HG02642 (cell line): ENCODE measurements around the gene FASN.
A peak's percentile ranks its signal among the peaks of the same experiment; 100 is the strongest.
"Not testable (repeated sequence)": the region's sequence is repeated elsewhere in the genome, so short reads cannot be mapped to it uniquely, and the experiment has no call there.

Experiments
- ATAC-seq: cut with Tn5 transposase; IDR thresholded peaks from one replicate; pipeline ENCODE4 v1.9.1; 2021; ENCODE audit warnings: mild to moderate bottlenecking; ENCODE audit not compliant: unreplicated experiment, poor library complexity

FASN gene

DNA sequence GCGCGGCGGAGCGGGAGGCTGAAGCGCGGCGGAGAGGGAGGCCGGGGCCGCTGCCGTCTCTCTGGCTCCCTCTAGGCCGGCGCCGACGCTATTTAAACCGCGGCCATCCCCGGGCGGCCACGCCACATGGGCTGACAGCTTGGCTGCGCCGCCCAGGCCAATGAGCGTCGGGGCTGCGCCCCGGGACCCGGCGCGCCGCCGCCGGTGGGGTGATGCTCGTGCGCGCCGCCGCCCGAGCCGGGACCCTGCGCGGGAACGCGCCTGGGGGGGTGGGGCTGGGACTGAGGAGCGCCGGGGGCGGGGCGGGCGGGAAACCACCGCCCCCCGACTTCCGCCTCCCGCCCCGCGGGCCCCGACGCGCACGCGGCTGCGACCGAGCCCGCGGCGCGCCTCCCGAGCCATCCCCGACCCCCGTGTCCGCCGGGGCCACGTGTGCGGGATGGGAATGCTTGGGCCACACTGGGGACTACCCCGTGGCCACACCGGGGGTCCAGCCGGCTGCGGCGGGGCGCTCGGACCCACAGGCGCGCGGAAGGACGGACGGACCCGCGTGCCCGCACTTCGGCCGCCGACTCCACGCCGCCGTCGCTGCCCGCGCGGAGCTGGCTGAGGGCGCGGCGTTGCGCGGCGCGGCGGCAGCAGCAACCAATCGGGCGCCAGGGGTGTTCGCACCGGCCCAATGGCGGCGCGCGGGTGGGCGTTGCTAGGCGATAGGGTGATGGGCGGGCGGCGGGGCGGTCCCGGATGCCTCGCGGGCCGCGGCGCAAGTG is at the start of gene FASN:
TSS of gene FASN (minus strand) at position 68 of the 770 bp plus-strand sequence. CDS start 1,791 bp downstream, outside the sequence.
- peak; percentile 69 for ATAC-seq

DNA sequence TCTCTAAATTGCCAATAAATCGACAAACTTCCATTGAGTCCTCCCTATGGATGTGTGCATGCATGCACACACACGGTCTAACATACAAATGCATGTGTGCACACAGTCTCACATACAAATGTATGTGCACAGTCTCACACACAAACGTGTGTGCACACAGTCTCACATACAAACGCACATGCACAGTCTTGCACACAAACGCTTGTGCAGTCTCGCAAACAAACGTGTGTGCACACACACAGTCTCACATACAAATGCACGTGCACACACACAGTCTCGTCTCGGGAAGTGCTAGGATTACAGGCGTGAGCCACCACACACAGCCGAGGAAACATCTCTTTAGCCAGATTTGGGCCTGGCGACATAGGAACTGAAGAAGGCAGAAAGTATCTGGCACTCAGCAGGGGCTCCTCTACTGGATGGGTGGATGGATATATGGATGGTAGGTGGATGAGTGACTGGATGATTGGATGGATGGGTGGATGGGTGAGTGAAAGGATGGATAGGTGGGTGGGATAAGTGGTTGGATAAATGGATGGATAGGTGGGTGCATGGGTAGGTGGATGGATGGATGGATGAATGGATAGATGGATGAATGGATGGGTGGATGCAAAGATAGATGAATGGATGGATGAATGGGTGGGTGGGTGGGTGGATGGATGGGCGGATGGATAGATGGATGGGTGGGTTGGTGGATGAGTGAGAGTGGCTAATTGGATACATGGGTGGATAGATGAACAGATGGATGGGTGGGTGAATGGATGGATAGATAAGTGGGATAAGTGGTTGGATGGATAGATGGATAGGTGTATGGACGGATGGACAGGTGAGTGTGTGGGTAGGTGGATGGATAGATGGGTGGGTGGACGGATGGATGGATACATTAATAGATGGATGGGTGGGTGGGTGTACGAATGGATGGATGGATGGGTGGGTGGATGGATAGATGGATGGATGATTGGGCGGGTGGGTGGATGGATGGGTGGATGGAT is 48.9 kb upstream of the FASN start:
- no peak for ATAC-seq

DNA sequence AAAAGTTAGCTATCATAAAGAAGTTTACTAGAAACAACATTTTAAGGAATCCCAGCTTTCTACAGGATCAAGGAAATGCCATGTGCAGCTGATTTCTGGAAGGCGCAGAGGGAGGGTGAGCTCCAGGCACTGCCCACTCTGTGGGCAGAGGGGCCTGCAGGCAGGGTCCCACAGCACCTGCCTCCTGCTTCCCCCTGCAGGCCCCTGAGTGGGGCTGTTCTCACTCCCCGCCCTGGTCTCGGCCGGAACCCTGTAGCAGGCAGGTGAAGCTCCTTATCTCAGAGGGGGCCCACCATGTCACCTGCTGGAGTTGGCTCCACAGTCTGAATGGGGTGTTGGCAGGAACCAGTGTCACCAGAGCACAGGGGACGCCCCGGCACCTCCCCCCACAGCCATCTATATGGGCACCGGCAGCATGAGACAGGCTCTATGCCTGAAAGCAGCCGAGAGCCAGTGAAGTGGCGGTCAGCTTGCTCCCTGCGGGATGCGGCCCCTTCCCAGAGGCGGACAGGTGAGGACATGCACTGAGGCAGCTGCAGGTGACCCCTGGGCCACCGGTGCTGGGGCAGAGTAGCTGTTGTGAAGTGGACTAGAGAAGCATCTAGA is 47.6 kb upstream of the FASN start:
- no peak for ATAC-seq

DNA sequence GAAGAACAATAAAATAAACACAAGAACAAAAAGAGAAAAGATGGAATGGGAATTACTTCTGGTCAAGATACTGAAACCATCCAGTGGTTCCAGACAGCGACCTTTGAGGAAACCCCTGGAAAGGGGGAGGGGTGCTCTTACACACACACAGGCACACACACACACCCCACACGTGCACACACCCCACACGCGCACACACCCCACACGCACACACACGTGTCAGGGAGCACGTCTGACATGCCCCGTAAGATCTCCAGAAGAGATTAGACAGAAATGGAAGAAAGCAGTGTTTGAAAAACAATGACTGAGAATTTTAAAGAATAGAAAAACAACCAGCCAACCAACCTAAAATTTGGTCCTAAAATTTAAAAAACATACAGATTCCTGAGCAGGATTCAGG is 45.3 kb upstream of the FASN start:
- no peak for ATAC-seq

DNA sequence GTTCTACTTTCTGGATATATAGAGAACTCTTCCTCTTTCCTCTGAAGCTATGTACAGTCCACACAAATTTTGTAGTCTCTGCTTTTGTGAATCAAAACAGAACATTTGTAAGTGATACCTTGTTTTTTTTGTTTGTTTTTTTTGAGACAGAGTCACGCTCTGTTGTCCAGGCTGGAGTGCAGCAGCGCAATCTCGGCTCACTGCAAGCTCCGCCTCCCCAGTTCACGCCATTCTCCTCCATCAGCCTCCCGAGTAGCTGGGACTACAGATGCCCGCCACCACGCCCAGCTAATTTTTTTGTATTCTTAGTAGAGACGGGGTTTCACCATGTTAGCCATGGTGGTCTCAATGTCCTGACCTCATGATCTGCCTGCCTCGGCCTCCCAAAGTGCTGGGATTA is 41.9 kb upstream of the FASN start:
- not testable (repeated sequence) for ATAC-seq

DNA sequence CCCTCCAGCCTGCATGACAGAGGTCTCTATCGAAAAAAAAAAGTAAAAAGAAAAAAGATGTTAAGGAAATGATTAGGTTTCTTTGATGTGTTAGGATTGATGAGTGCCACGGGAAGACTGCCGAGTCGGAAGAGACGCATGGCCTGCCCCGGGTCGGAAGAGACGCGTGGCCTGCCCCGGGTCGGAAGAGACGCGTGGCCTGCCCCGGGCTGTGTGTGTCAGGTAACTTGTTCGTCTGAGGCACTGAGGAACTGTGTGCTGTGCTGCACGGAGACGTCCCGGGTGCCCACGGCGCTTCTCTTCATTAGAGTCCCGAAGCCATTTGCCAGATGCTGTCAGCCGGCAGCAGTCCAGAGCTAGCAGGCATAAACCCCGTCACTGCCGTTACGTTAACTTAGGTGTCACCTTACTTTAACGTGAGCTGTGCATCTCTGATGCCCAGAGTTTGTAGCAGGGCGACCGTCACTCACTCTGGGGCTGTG is 40.5 kb upstream of the FASN start:
- no peak for ATAC-seq

DNA sequence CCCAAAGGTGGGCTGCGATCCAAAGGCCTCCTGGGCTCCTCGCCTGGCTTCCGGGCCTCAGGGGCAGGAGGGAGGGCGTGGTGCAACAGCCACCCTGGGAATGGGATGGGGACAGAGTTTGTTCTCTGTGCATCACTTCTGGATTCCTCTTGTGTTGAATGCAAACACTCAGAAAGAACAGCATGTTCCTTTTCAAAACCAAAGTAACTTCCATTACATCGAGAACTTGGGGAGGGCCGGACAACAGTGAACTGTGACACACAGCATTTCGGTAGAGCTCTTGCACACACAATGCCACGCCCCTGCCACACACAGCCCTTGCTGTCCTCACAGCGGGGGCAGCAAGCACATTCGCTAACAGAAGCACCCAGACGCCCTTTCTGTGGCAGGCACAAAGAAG is 36.1 kb upstream of the FASN start:
- ATAC-seq, result no peak

DNA sequence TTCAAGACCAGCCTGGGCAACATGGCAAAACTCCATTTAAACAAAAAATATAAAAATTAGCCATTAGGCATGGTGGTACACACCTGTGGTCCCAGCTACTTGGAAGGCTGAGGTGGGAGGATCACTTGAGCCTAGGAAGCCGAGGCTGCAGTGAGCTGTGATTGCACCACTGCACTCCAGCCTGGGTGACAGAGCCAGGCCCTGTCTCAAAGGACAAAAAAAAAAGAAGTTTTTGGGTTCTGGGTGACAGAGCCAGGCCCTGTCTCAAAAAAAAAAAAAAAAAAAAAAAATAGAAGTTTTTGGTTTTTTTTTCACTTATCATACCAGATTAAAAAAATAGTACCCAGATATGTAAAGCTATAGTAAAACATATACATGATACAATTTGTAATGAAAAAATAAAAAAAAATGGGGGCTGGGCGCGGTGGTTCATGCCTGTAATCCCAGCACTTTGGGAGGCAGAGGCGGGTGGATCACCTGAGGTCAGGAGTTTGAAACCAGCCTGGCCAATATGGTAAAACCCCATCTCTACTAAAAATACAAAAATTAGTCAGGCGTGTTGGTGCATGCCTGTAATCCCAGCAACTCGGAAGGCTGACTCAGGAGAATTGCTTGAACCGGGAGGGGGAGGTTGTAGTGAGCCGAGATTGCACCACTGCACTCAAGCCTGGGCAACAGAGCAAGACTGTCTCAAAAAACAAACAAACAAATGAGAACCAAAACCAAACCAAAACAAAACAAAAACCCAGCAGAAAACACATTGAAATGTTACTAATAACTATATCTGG is 35.3 kb upstream of the FASN start:
- not testable (repeated sequence) for ATAC-seq

DNA sequence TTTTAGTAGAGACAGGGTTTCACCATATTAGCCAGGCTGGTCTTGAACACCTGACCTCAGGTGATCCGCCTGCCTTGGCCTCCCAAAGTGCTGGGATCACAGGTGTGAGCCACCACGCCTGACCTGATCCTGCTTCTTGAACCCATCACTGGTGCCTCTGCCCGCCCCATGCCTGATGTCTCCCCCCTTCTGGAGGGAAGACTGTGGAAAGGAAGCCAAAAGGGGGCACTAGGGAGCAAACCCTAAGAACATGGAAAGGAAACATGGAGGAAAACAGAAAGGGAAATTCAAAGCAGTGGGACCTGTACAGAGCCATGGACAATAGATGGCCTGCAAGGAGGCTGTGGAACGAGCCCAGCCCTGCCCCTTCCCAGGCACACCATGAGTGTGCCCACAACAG is 31.1 kb upstream of the FASN start:
- no peak for ATAC-seq

DNA sequence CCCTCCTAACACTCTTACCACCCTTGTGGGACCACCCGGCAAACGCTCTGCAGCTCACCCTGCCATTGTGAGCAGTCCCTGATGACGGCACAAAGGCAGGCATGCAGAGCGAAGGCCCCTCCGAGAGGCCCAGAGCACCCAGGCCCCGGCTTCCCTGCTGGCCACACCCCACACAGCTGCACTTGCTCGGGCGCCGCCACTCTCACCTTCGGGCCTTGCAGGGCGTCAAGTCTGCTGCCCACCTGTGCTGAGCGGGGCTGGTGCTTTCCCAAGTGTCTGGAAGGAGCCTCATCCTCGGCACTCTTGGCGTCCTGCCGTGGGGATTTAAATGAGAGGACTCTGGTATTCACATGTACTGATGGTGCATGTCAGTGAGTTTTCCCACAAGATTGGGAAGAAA is 30.3 kb upstream of the FASN start:
- ATAC-seq, result no peak

DNA sequence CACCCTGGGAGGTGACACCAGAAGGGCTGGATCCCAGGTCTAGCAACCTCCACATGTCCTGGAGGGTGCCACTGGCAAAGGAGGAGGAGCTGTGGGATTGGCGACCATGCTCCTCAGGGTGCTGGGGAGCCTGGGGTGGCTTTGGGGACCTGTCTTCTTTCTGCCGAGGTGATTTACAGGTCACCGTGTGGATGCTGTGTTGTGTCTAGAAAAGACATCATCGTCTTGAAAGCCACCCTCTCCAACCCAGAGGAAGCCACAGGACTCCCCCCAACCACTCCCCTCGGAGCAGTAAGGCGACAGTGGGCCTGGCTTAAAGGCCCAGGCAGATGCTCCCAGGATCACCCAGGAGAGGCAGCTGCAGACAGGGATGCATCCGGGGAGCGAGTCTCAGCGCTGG is 29.7 kb upstream of the FASN start:
- no peak for ATAC-seq

DNA sequence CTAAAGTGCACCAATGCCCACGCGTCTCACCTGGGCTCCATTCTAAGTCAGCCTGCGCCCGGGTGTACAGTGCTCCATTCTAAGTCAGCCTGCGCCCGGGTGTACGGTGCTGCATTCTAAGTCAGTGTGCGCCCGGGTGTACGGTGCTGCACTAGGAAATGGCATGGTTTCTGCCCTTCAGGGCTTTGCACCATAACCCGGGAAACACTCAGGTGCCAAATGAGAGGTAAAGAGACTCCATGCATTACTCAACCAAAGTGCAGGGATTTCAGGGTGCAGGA is 29.2 kb upstream of the FASN start:
- no peak for ATAC-seq

DNA sequence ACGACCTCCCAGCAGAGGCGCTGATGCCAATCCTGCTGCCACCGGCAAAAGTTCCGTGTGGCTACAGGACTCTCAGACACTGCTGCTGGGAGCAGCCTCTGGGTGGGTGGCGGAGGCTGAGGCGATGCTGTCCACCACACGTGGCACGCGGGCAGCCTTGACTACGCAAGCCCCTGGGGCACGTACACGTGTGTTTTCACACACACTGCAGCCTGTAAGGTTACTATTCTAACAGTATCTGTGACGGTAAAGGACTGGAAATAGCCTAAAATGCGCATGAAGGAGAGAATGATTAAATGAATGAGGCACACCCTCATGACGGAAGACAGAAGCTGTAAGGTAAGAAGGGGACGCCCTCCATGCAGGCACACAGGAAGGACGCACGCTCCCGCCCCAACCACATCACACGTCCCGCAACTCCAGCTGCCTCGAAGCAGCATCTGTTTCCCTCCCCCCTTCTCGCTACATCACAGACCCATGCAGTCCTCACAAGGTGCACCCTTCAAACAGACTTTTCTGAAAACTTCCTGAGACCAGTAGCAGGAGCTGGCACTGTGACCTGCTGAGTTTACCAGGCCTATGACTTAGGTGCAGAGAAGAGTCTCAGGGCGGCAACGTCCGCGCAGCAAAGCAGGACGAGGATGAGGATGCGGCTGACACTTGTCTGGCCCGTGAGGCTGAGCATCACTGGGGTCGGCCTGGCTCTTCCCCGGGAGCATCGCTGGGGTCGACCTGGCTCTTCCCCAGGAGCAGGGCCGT is 28.7 kb upstream of the FASN start:
- ATAC-seq, result no peak

DNA sequence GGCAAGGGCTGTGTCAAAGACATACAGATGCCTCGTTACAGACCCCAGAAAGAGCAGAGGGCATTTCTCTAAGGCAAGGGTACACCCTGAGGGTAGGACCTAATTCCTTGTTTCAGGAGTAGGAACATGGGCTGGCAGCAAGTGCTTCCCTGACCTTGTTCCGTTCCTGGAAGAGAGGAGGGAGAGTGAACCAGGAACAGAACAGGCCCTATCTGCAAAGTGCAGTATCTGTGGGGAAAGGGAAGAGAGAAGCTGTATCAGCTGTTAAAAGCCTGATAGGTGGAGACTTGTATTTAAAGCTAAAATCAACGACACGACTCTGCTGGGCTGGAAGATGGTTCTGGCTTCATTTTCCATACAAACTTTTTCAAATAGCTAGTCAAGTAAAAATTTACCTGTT is 26.1 kb upstream of the FASN start:
- ATAC-seq, result no peak

DNA sequence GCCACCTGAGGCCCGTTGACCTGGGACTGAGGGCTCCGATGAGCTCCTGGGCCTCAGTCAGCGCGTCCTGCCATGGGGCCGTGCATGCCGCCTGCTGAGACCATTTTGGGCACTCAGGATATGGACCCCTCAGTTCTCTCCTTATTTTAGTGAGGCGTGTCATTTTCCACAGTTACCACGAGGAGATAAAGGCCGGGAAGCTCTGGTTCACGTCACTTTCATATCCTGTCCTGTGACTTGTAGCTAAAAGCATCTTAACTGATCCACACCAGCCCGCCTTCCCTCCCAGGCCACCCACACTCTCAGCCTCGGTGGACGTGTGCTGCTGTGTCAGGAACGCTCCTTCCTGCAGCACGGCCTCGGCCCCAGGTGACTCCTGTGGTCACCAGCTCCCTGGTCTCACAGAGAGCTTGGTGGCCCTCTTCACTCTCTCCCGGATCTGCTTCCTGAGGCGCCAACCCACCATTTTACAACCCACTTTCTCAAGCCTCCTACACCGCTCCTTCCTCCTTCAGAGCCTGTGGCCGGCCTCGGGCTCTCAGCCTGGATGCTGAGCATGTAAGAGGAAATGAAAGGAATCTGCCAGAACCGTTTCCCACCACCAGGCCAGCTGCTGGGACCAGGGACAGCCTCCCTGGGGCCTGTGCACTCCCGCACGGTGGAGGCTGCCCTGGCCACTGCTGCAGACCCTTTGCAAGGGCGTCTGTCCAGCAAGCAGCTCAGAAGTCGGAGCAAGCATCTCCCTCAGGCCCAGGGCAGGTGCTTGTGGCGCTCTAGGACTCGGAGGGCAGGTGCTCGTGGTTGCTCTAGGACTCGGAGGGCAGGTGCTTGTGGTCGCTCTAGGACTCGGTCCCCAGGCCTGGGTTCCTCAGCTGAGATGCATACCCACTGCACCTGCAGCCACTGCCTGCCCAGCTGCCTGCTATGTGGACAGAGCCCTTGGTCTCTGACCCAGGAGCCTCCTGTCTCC is 23.9 kb upstream of the FASN start:
- no peak for ATAC-seq

DNA sequence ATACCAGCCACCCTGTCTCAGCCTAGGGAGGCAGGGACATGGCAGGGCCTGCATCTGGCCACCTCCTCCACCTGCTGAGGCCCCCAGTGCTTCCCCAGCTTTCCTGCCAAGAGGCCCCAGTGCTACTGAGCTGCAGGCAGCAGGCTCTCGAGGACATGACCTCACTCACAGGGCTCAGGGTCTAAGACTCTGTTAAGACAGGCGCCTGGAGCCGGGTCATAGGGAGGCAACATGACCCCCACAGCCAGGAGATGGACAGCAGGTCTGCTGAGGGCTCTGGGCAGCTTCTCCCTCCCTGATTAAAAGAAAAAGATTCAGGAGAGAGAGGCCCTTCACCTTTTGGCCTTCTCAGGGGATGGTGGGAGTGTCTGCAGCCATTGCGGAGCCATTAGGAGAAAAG is 23.2 kb upstream of the FASN start:
- no peak for ATAC-seq

DNA sequence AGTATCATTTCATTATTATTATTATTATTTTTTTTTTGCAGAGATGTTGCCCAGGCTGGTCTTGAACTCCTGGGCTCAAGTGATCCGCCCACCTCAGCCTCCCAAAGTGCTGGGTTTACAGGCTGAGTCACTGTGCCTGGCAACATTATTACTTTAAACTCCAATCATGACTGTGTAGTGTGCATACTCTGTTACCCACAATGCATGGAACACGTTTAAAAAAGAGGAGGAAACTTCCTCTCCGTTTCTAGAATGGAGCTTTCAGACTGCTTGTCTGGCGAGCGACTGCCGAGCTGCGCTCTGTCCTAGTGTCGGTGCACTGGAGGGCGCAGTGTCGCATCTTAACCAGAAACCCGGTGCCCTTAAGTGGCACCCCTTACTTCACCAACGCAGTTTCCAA is 22.1 kb upstream of the FASN start:
- no peak for ATAC-seq

DNA sequence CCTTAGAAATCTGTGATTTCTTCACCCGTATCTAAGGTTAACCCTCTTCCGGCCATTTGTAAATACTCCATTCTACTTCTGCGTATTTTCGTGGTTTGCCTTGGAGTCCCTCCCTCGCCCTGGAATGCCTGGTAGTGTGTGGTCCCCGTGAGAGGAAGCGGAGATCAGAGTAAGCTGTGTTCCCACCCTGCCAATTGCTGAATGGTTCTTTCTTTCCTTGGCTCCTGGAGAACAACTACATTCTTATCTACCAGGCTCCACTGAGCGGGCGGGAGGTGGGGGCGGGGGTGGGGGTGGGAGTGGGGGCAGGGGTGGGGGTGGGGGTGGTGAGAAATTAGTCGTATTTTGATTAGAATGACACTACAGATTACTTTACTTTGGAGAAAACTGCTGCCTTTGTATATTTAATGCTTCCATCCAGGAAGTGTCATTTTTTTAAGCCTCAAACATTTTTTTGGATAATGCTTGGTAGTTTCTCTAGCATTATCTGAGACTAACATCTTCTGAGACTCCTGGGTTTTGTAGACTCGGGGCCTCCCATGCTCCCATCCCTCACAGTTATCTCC is 20.9 kb upstream of the FASN start:
- ATAC-seq, result no peak
